Measurements from ENCODE around the gene MBL2.
A peak's percentile ranks its signal among the peaks of the same experiment; 100 is the strongest.

Gene MBL2

GRCh38 chr10:52771534-52772445, 794 bp downstream of the MBL2 start:
- DNase-seq = peak; percentile 37

GRCh38 chr10:52770904-52771303, 1.7 kb downstream of the MBL2 start:
- no peak for DNase-seq

- DNase-seq = no peak
These were observed 2.6 kb downstream of the MBL2 start for GRCh38 chr10:52769966-52770365.

- no peak for DNase-seq
These were observed 4.5 kb downstream of the MBL2 start for GRCh38 chr10:52768001-52768532.

- DNase-seq = no peak
These were observed 10.5 kb downstream of the MBL2 start for GRCh38 chr10:52762088-52762487.

- no peak for DNase-seq
These were observed 13.4 kb downstream of the MBL2 start for GRCh38 chr10:52759154-52759553.

GRCh38 chr10:52758406-52758805, 14.2 kb downstream of the MBL2 start:
- DNase-seq = no peak

GRCh38 chr10:52757773-52758172, 14.8 kb downstream of the MBL2 start:
- DNase-seq = no peak

- no peak for DNase-seq
These were observed 15.6 kb downstream of the MBL2 start for GRCh38 chr10:52756966-52757365.

GRCh38 chr10:52756295-52756694, 16.3 kb downstream of the MBL2 start:
- DNase-seq = no peak

GRCh38 chr10:52755297-52756062, 17.1 kb downstream of the MBL2 start:
- no peak for DNase-seq

GRCh38 chr10:52752801-52753445, 19.7 kb downstream of the MBL2 start:
- no peak for DNase-seq

- no peak for DNase-seq
These were observed 20.3 kb downstream of the MBL2 start for GRCh38 chr10:52752261-52752660.

- no peak for DNase-seq
These were observed 21.2 kb downstream of the MBL2 start for GRCh38 chr10:52751337-52751736.

- no peak for DNase-seq
These were observed 22.0 kb downstream of the MBL2 start for GRCh38 chr10:52750629-52751028.

GRCh38 chr10:52747694-52748093, 24.9 kb downstream of the MBL2 start:
- no peak for DNase-seq

- no peak for DNase-seq
These were observed 26.4 kb downstream of the MBL2 start for GRCh38 chr10:52746169-52746568.

GRCh38 chr10:52744057-52744805, 28.4 kb downstream of the MBL2 start:
- no peak for DNase-seq

GRCh38 chr10:52742731-52743130, 29.9 kb downstream of the MBL2 start:
- DNase-seq = no peak

GRCh38 chr10:52741851-52742250, 30.7 kb downstream of the MBL2 start:
- no peak for DNase-seq

GRCh38 chr10:52740913-52741675, 31.5 kb downstream of the MBL2 start:
- peak; percentile 15 for DNase-seq

GRCh38 chr10:52740155-52740549, 32.4 kb downstream of the MBL2 start:
- DNase-seq = no peak

Measured in kidney glomerular epithelial cell (primary cell).